Activated naive CD4-positive, alpha-beta T cell treated with Interleukin-2 at 50 U/mL for 16 hours (primary cell): ENCODE data around the gene ZNF107.
"Not testable (repeated sequence)": the region's sequence is repeated elsewhere in the genome, so short reads cannot be mapped to it uniquely, and the experiment has no call there.

Experiments
- DNase-seq: peaks from one replicate; pipeline ENCODE4 v3.0.0-alpha.2; 2020

ZNF107 gene

GRCh38 chr7:64738403-64738802 lies 72.5 kb downstream of the ZNF107 start:
- not testable (repeated sequence) for DNase-seq

- DNase-seq = not testable (repeated sequence)
Observed at GRCh38 chr7:64738953-64739352, 73.0 kb downstream of the ZNF107 start.

GRCh38 chr7:64744680-64745079 lies 78.7 kb downstream of the ZNF107 start:
- DNase-seq = no peak

- DNase-seq = no peak
Observed at GRCh38 chr7:64747802-64748201, 81.9 kb downstream of the ZNF107 start.

GRCh38 chr7:64753032-64753431 lies 87.1 kb downstream of the ZNF107 start:
- DNase-seq = no peak

- DNase-seq = no peak
Observed at GRCh38 chr7:64755865-64756264, 89.9 kb downstream of the ZNF107 start.

- DNase-seq = no peak
Observed at GRCh38 chr7:64758151-64758550, 92.2 kb downstream of the ZNF107 start.
